Stomach (tissue), 9 donors: ENCODE data around the gene FLNA. TPM values are rescaled to one million over a fixed set of nuclear protein-coding genes. Genes with fewer than 3 reads are reported as not detected.

Source experiments
- DNase-seq, 2 donors: peaks; one replicate each; pipeline versions ENCODE4 v3.0.0 to v3.0.0-alpha.2; 2013 to 2019
- H3K27ac ChIP-seq, 5 donors: fragments of 200-600 bp in 4 of 5; sonication (generic) in 4 of 5; one replicate each; pipeline ENCODE4 v1.5.1; 2013 to 2019; ENCODE audit warnings: mild to moderate bottlenecking in 1 of 5, moderate library complexity in 1 of 5
- H3K27me3 ChIP-seq, 3 donors: fragments of 200-600 bp; sonication (generic); one replicate each; pipeline ENCODE4 v1.5.1; 2017 to 2019; ENCODE audit warnings: mixed run types in 1 of 3
- H3K36me3 ChIP-seq, 4 donors: fragments of 200-600 bp; sonication (generic); 1 replicate in 3 of 4; 2 replicates in 1 of 4; pipeline ENCODE4 v1.5.1; 2016 to 2019
- H3K4me1 ChIP-seq, 4 donors: fragments of 200-600 bp; sonication (generic); one replicate each; pipeline ENCODE4 v1.5.1; 2016 to 2019
- H3K4me3 ChIP-seq, 4 donors: fragments of 200-600 bp; sonication (generic) in 3 of 4; one replicate each; pipeline ENCODE4 v1.5.1; 2016 to 2019; ENCODE audit warnings: mild to moderate bottlenecking in 1 of 4
- H3K9me3 ChIP-seq, 4 donors: fragments of 200-600 bp; sonication (generic); one replicate each; pipeline ENCODE4 v1.5.1; 2016 to 2019
- EP300 ChIP-seq: sonication (generic); formaldehyde crosslinking; IDR thresholded peaks from one replicate; pipeline ENCODE4 v1.6.1; 2017; ENCODE audit warnings: antibody characterized with exemption
- POLR2A ChIP-seq, 4 donors: fragments of 450-650 bp; IDR thresholded peaks; one replicate each; pipeline ENCODE4 v1.6.1; 2016; ENCODE audit warnings: antibody characterized with exemption in 4 of 4, control low read depth in 2 of 4, mild to moderate bottlenecking in 1 of 4, moderate library complexity in 1 of 4
- POLR2AphosphoS5 ChIP-seq, 3 donors: sonication (generic); formaldehyde crosslinking; IDR thresholded peaks; one replicate each; pipeline ENCODE4 v1.6.1; 2016; ENCODE audit warnings: antibody characterized with exemption in 3 of 3
- WGBS, 5 donors: extraction: QIAGEN DNeasy Blood & Tissue Kit in 3 of 5; methylation state at CpG; one replicate each; pipeline versions ENCODE4 v1.1.5 to v1.1.7; 2013 to 2018; 5-methylcytosine and 5-hydroxymethylcytosine counted together
- intact Hi-C: fragments of 100-400 bp; cut with DNase I; formaldehyde crosslinking; loops from one replicate; pipeline ENCODE4 v1.15.1; 2023; ENCODE audit warnings: low total_unique reads
- polyA plus RNA-seq, 3 donors: library from polyadenylated mRNA; stranded (reverse); fragments of 200-250 nt; gene quantifications; one replicate each; pipeline ENCODE4 v1.2.3, GENCODE V29; 2013
- total RNA-seq, 5 donors: library from RNA; depleted of rRNA; stranded (reverse); fragments of >200 nt; gene quantifications; one replicate each; pipeline versions ENCODE4 v1.1.0 to v1.2.3, GENCODE V29; 2014 to 2016
- TF ChIP-seq, protein P1 (sequence below), 7 experiments: fragments of 450-650 bp in 4 of 7; fragments of 200-600 bp in 3 of 7; sonication (generic) in 3 of 7; IDR thresholded peaks; one replicate each; pipeline ENCODE4 v1.5.1; 2016 to 2019; ENCODE audit warnings: antibody characterized with exemption in 7 of 7, control low read depth in 2 of 7, mild to moderate bottlenecking in 1 of 7
- donor health status: healthy with polysubstance abuse.
- donor health status: Bipolar disorder and iron deficiency.
- donor health status: healthy.

Gene FLNA
- total and polyA plus RNA-seq, 8 donors: 89.2 to 3,511 (median 1,483) TPM

DNA sequence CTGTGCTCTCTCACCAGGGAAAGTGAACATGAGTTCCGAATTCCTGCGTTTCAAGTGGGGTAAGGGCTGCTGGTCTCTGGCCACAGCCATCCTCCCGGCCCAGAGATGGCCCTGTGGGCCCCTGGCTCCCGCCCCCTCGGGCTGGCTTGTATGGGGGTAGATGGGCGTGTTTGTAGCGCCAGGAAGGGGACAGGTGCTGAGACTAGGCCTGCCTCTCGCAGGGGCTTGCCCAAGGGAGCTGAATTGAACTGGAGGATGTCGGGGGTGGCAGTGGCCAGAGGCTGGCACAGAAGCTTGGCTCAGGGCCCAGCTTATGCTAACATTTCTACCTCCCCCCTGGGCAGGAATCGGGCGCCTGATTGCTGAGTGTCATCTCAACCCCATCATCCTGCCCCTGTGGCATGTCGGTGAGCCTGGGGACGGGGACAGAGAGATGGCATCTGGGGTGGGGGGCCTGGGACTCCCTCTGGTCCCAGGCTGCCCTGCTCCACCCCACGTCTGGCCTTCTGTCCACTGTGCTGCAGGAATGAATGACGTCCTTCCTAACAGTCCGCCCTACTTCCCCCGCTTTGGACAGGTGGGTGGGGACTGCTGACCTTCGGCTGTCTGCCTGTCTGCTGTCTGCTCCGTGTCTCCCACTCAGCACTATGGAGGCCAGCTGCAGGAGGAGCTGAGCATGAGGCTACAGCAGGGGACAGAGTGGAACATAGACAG is 45.4 kb upstream of the FLNA start:
- Histone ChIP-seq H3K4me3 (no peak overlapping the region), H3K4me1 (no peaks in the 10 kb centered on the region), H3K9me3 (no peaks in the 10 kb centered on the region), H3K36me3 (peaks cover 0 to 17% (median 12%) of the 10 kb centered on the region in 4 donors), H3K27me3 (no peaks in the 10 kb centered on the region), H3K27ac (no peak overlapping the region)
- DNase-seq: no peak
- 70 to 76% (median 75%) methylated on average over 18 to 19 of the region's 19 CpGs; no CpG with 5 or more reads in 1 of the 5 donors for WGBS, 5 donors
- intact Hi-C loops: no loop called here
- TF ChIP-seq POLR2AphosphoS5 (IDR thresholded peaks at IDR 0.05) (no peak), EP300 (no peak), POLR2A (IDR thresholded peaks at IDR 0.05) (no peak)
- TF ChIP-seq, protein P1, sequence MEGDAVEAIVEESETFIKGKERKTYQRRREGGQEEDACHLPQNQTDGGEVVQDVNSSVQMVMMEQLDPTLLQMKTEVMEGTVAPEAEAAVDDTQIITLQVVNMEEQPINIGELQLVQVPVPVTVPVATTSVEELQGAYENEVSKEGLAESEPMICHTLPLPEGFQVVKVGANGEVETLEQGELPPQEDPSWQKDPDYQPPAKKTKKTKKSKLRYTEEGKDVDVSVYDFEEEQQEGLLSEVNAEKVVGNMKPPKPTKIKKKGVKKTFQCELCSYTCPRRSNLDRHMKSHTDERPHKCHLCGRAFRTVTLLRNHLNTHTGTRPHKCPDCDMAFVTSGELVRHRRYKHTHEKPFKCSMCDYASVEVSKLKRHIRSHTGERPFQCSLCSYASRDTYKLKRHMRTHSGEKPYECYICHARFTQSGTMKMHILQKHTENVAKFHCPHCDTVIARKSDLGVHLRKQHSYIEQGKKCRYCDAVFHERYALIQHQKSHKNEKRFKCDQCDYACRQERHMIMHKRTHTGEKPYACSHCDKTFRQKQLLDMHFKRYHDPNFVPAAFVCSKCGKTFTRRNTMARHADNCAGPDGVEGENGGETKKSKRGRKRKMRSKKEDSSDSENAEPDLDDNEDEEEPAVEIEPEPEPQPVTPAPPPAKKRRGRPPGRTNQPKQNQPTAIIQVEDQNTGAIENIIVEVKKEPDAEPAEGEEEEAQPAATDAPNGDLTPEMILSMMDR (IDR thresholded peaks at IDR 0.05): no peak

DNA sequence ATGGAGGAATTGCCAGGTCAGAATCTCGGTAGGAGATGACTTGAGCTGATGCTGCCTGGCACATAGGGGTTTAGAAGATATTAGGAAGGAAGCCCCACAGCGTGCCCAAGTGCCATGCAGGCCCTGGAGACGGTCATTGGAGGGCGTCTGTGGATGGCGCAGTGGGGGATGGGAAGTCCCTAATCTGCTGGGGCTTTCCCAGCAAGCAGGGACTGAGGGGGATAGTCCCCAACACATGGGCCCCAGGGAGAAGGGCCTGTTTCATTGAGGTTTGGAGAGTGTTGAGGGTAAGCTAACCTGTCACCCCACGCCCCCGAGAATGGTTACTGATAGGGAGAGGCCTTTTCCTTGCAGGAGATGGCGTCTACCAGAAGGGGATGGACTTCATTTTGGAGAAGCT is 44.8 kb upstream of the FLNA start:
- DNase-seq: no peak
- H3K4me3 ChIP-seq: no peak overlapping the region
- no peaks in the 10 kb centered on the region for H3K27me3 ChIP-seq
- no peaks in the 10 kb centered on the region for H3K9me3 ChIP-seq
- H3K4me1 ChIP-seq: no peaks in the 10 kb centered on the region
- TF ChIP-seq POLR2AphosphoS5 (IDR thresholded peaks at IDR 0.05): no peak
- no peak for TF ChIP-seq EP300
- TF ChIP-seq, protein P1 (IDR thresholded peaks at IDR 0.05): no peak
- TF ChIP-seq POLR2A (IDR thresholded peaks at IDR 0.05): no peak
- intact Hi-C loops: no loop called here
- no peak overlapping the region for H3K27ac ChIP-seq
- WGBS, 5 donors: 81 to 89% (median 88%) methylated on average over 8 of the region's 8 CpGs
- H3K36me3 ChIP-seq: peaks cover 0 to 17% (median 12%) of the 10 kb centered on the region in 4 donors

DNA sequence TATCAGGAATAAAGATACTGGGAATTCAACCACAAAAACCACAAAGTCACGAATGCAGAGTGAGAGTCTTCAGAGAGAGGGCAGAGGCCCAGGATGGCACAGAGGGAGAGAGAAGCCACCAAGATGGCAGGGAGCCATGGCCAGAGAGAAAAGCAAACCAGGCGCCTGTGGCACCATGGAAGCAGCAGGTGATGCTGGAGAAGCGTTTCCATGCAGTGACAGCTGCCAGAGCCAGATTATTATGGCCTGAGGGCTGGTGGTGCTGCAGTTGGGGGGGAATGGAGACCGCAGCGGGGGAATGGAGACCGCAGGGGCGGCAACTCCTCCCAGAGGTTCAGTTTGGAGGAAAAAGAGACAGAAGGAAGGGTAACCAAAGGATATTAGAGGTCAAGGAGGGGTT is 42.7 kb upstream of the FLNA start:
- peaks cover 0 to 11% (median 9%) of the 10 kb centered on the region in 4 donors for H3K4me1 ChIP-seq
- H3K36me3 ChIP-seq: peaks cover 0 to 17% (median 15%) of the 10 kb centered on the region in 4 donors
- H3K9me3 ChIP-seq: no peaks in the 10 kb centered on the region
- no peak for DNase-seq
- TF ChIP-seq POLR2A (IDR thresholded peaks at IDR 0.05) (no peak), EP300 (no peak)
- TF ChIP-seq, protein P1 (IDR thresholded peaks at IDR 0.05): no peak
- intact Hi-C loops: no loop called here
- no peak overlapping the region for H3K4me3 ChIP-seq
- H3K27ac ChIP-seq: no peak overlapping the region
- 65 to 87% (median 79%) methylated on average over 5 to 7 of the region's 7 CpGs for WGBS, 5 donors
- H3K27me3 ChIP-seq: peaks cover 0 to 9% (median 0%) of the 10 kb centered on the region in 3 donors

DNA sequence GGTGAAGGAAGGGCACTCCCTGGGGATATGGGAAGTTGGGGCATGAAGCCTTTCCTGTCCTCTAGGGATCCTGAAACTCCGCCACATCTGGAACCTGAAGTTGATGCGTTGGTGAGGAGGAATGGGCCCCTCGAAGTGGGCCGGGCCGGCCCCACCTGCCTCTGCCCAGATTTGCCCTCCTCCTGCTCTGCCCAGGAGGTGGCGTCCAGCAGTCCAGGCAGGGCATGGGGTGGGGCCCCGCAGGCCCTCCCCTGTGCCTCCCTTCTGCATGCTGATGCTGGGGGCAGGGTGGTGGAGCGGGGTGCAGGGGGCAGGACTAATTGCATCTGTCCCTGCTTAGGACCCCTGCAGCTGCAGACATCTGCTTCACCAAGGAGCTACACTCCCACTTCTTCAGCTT is 38.7 kb upstream of the FLNA start:
- intact Hi-C loops: no loop called here
- WGBS, 5 donors: 55 to 67% (median 59%) methylated on average over 5 to 8 of the region's 8 CpGs; no CpG with 5 or more reads in 1 of the 5 donors
- Histone ChIP-seq H3K27ac (peak overlapping the region in 2 of 5 donors; percentile 96 to 98), H3K36me3 (peaks cover 0 to 5% (median 4%) of the 10 kb centered on the region in 4 donors), H3K4me1 (peaks cover 0 to 35% (median 12%) of the 10 kb centered on the region in 4 donors), H3K4me3 (no peak overlapping the region), H3K9me3 (no peaks in the 10 kb centered on the region), H3K27me3 (peaks cover 0 to 9% (median 0%) of the 10 kb centered on the region in 3 donors)
- DNase-seq: no peak
- TF ChIP-seq POLR2AphosphoS5 (IDR thresholded peaks at IDR 0.05) (no peak), EP300 (no peak), POLR2A (IDR thresholded peaks at IDR 0.05) (no peak)
- TF ChIP-seq, protein P1 (IDR thresholded peaks at IDR 0.05): no peak
